ENCODE data around the gene AUTS2. TPM values are rescaled to one million over a fixed set of nuclear protein-coding genes. Genes with fewer than 3 reads are reported as not detected.

The AUTS2 gene
- total and polyA plus RNA-seq, 10 donors, result 6.1 to 54.8 (median 29.1) TPM

GRCh38 chr7:70266186-70266585, 667.9 kb downstream of the AUTS2 start:
- no peak overlapping the region for H3K4me3 ChIP-seq

GRCh38 chr7:70267381-70268120, 669.3 kb downstream of the AUTS2 start:
- WGBS, 5 donors, result 67 to 84% (median 70%) methylated on average over 5 of the region's 5 CpGs
- Histone ChIP-seq H3K27ac (no peak overlapping the region), H3K4me1 (no peaks in the 10 kb centered on the region), H3K9me3 (no peaks in the 10 kb centered on the region), H3K36me3 (no peaks in the 10 kb centered on the region), H3K27me3 (replicated peaks in 1 of 7) (no peaks in the 10 kb centered on the region), H3K4me3 (no peak overlapping the region)
- intact Hi-C loops (cut with DNase I; ENCODE audit: low total_unique reads), result no loop called here
- DNase-seq, result no peak
- TF ChIP-seq POLR2A (IDR thresholded peaks at IDR 0.05) (no peak), POLR2AphosphoS5 (IDR thresholded peaks at IDR 0.05) (no peak), CTCF (IDR thresholded peaks at IDR 0.05 in 8 of 11, conservative IDR thresholded peaks at IDR 0.05 in 3 of 11) (no peak)

More at GRCh38 chr7:70266186-70266585, 667.9 kb downstream of the AUTS2 start:
- H3K27ac ChIP-seq, result no peak overlapping the region
- TF ChIP-seq POLR2AphosphoS5 (IDR thresholded peaks at IDR 0.05), result no peak
- TF ChIP-seq CTCF (IDR thresholded peaks at IDR 0.05 in 8 of 11, conservative IDR thresholded peaks at IDR 0.05 in 3 of 11), result no peak
- no peak for TF ChIP-seq POLR2A (IDR thresholded peaks at IDR 0.05)
- no peak for DNase-seq
- 71 to 95% (median 81%) methylated on average over 2 of the region's 2 CpGs for WGBS, 5 donors
- no peaks in the 10 kb centered on the region for H3K36me3 ChIP-seq
- intact Hi-C loops (cut with DNase I; ENCODE audit: low total_unique reads), result no loop called here
- H3K27me3 ChIP-seq (replicated peaks in 1 of 7), result no peaks in the 10 kb centered on the region
- no peaks in the 10 kb centered on the region for H3K4me1 ChIP-seq
- H3K9me3 ChIP-seq, result no peaks in the 10 kb centered on the region

- Histone ChIP-seq H3K36me3 (no peaks in the 10 kb centered on the region), H3K27me3 (replicated peaks in 1 of 7) (no peaks in the 10 kb centered on the region), H3K4me3 (no peak overlapping the region), H3K9me3 (no peaks in the 10 kb centered on the region), H3K4me1 (no peaks in the 10 kb centered on the region), H3K27ac (no peak overlapping the region)
- DNase-seq, result no peak
- intact Hi-C loops (cut with DNase I; ENCODE audit: low total_unique reads), result no loop called here
- TF ChIP-seq CTCF (IDR thresholded peaks at IDR 0.05 in 8 of 11, conservative IDR thresholded peaks at IDR 0.05 in 3 of 11), result no peak
- no peak for TF ChIP-seq POLR2A (IDR thresholded peaks at IDR 0.05)
- 69 to 83% (median 75%) methylated on average over 2 of the region's 2 CpGs for WGBS, 5 donors
Measured at GRCh38 chr7:70268179-70268578, 669.9 kb downstream of the AUTS2 start.

- TF ChIP-seq POLR2A (IDR thresholded peaks at IDR 0.05), result no peak
- TF ChIP-seq CTCF (IDR thresholded peaks at IDR 0.05 in 8 of 11, conservative IDR thresholded peaks at IDR 0.05 in 3 of 11), result no peak
- TF ChIP-seq POLR2AphosphoS5 (IDR thresholded peaks at IDR 0.05), result no peak
- Histone ChIP-seq H3K27me3 (replicated peaks in 1 of 7) (no peaks in the 10 kb centered on the region), H3K4me1 (no peaks in the 10 kb centered on the region), H3K36me3 (no peaks in the 10 kb centered on the region), H3K27ac (no peak overlapping the region), H3K4me3 (no peak overlapping the region), H3K9me3 (no peaks in the 10 kb centered on the region)
- 91 to 100% (median 94%) methylated on average over 1 of the region's 1 CpG for WGBS, 5 donors
- DNase-seq, result no peak
- intact Hi-C loops (cut with DNase I; ENCODE audit: low total_unique reads), result no loop called here
Measured at GRCh38 chr7:70270149-70270548, 671.9 kb downstream of the AUTS2 start.

Data from spleen (tissue), 11 donors.